H9 (cell line): Measurements from ENCODE around the gene MIAT. TPM values are rescaled to one million over a fixed set of nuclear protein-coding genes. Genes with fewer than 3 reads are reported as not detected.

ENCODE experiments used
- DNase-seq: peaks from one replicate; pipeline ENCODE4 v3.0.0-alpha.2; 2017
- H2AFZ ChIP-seq: one replicate; pipeline ENCODE4 v1.6.1; 2013; ENCODE audit warnings: mild to moderate bottlenecking, low read length, control low read depth, moderate library complexity
- H2AK5ac ChIP-seq: 2 replicates; pipeline ENCODE4 v1.6.1; 2013; ENCODE audit warnings: low read length, control low read depth, mixed read lengths; ENCODE audit not compliant: insufficient read length
- H2BK120ac ChIP-seq: one replicate; pipeline ENCODE4 v1.6.1; 2013; ENCODE audit warnings: low read depth, mild to moderate bottlenecking, low read length, control low read depth, inconsistent platforms; ENCODE audit not compliant: poor library complexity, severe bottlenecking
- H2BK12ac ChIP-seq: 2 replicates; pipeline ENCODE4 v1.6.1; 2013; ENCODE audit warnings: low read length, control low read depth, mixed read lengths, low read depth; ENCODE audit not compliant: insufficient read length
- H2BK15ac ChIP-seq: 2 replicates; pipeline ENCODE4 v1.6.1; 2013; ENCODE audit warnings: low read depth, low read length, control low read depth
- H2BK20ac ChIP-seq: one replicate; pipeline ENCODE4 v1.6.1; 2013; ENCODE audit warnings: low read depth, mild to moderate bottlenecking, low read length, control low read depth, inconsistent platforms; ENCODE audit not compliant: poor library complexity, severe bottlenecking
- H2BK5ac ChIP-seq: 2 replicates; pipeline ENCODE4 v1.6.1; 2013; ENCODE audit warnings: low read length, control low read depth, mixed read lengths; ENCODE audit not compliant: insufficient read length
- H3K14ac ChIP-seq: 2 replicates; pipeline ENCODE4 v1.6.1; 2013; ENCODE audit warnings: low read length, control low read depth; ENCODE audit not compliant: insufficient read depth
- H3K18ac ChIP-seq: 2 replicates; pipeline ENCODE4 v1.6.1; 2013; ENCODE audit warnings: low read depth, mild to moderate bottlenecking, mixed read lengths, low read length, control low read depth; ENCODE audit not compliant: insufficient read length
- H3K23ac ChIP-seq: 2 replicates; pipeline ENCODE4 v1.6.1; 2013; ENCODE audit warnings: low read length, control low read depth, mixed read lengths, low read depth; ENCODE audit not compliant: insufficient read length
- H3K23me2 ChIP-seq: 2 replicates; pipeline ENCODE4 v1.6.1; 2013; ENCODE audit warnings: low read depth, mild to moderate bottlenecking, mixed read lengths, low read length, control low read depth; ENCODE audit not compliant: insufficient read length, poor library complexity, severe bottlenecking
- H3K27ac ChIP-seq: 2 replicates; pipeline ENCODE4 v1.5.1; 2013; ENCODE audit warnings: low read length, control low read depth, mixed read lengths, low read depth; ENCODE audit not compliant: insufficient read length
- H3K27me3 ChIP-seq: 2 replicates; pipeline ENCODE4 v1.6.1; 2013; ENCODE audit warnings: low read length, control low read depth, inconsistent platforms; ENCODE audit not compliant: insufficient read depth
- H3K4ac ChIP-seq: 2 replicates; pipeline ENCODE4 v1.6.1; 2013; ENCODE audit warnings: low read depth, mild to moderate bottlenecking, control low read depth, inconsistent platforms, low read length, moderate library complexity
- H3K4me1 ChIP-seq: 2 replicates; pipeline ENCODE4 v1.6.1; 2013; ENCODE audit warnings: low read length, control low read depth, inconsistent platforms; ENCODE audit not compliant: insufficient read depth
- H3K4me2 ChIP-seq: 2 replicates; pipeline ENCODE4 v1.6.1; 2013; ENCODE audit warnings: low read length, control low read depth, mixed read lengths; ENCODE audit not compliant: insufficient read length, insufficient read depth
- H3K56ac ChIP-seq: 2 replicates; pipeline ENCODE4 v1.6.1; 2013; ENCODE audit warnings: low read depth, mild to moderate bottlenecking, mixed read lengths, low read length, control low read depth; ENCODE audit not compliant: insufficient read length
- H3K79me1 ChIP-seq: 2 replicates; pipeline ENCODE4 v1.6.1; 2013; ENCODE audit warnings: low read depth, mild to moderate bottlenecking, moderate library complexity, low read length, control low read depth, inconsistent platforms; ENCODE audit not compliant: insufficient read depth, poor library complexity, severe bottlenecking
- H3K79me2 ChIP-seq: 2 replicates; pipeline ENCODE4 v1.6.1; 2013; ENCODE audit warnings: low read length, control low read depth, inconsistent platforms; ENCODE audit not compliant: insufficient read depth
- H3K9ac ChIP-seq: 2 replicates; pipeline ENCODE4 v1.6.1; 2013; ENCODE audit warnings: low read length, control low read depth, mixed read lengths; ENCODE audit not compliant: insufficient read length; ENCODE audit errors: extremely low read depth
- H3K9me3 ChIP-seq: one replicate; pipeline ENCODE4 v1.6.1; 2013; ENCODE audit warnings: low read depth, low read length, inconsistent platforms; ENCODE audit not compliant: control insufficient read depth
- H3T11ph ChIP-seq: one replicate; pipeline ENCODE4 v1.6.1; 2013; ENCODE audit warnings: mild to moderate bottlenecking, low read length, control low read depth, inconsistent platforms
- H4K20me1 ChIP-seq: one replicate; pipeline ENCODE4 v1.6.1; 2013; ENCODE audit not compliant: control insufficient read depth, insufficient read length, insufficient read depth
- H4K5ac ChIP-seq: 2 replicates; pipeline ENCODE4 v1.6.1; 2013; ENCODE audit warnings: low read depth, mild to moderate bottlenecking, mixed read lengths, low read length, control low read depth; ENCODE audit not compliant: insufficient read length
- H4K8ac ChIP-seq: replicated peaks from 2 replicates; pipeline ENCODE4 v1.6.1; 2013; ENCODE audit warnings: low read length, control low read depth, mixed read lengths, low read depth; ENCODE audit not compliant: insufficient read length
- H4K91ac ChIP-seq: 2 replicates; pipeline ENCODE4 v1.6.1; 2013; ENCODE audit warnings: low read depth, mild to moderate bottlenecking, moderate library complexity, mixed read lengths, low read length, control low read depth; ENCODE audit not compliant: insufficient read length
- H3K27ac Mint-ChIP-seq, 3 experiments: 2 replicates in 2 of 3; 3 replicates in 1 of 3; pipeline ENCODE4 v1.8.0; 2020 to 2021; ENCODE audit warnings: mixed read lengths in 3 of 3, mild to moderate bottlenecking in 1 of 3, moderate library complexity in 1 of 3
- H3K27me3 Mint-ChIP-seq: 2 replicates; pipeline ENCODE4 v1.8.0; 2021; ENCODE audit warnings: low read depth, mild to moderate bottlenecking, moderate library complexity, mixed read lengths
- H3K36me3 Mint-ChIP-seq, 3 experiments: 2 replicates in 2 of 3; 3 replicates in 1 of 3; pipeline ENCODE4 v1.8.0; 2020 to 2021; ENCODE audit warnings: low read depth in 3 of 3, mixed read lengths in 3 of 3; ENCODE audit not compliant: insufficient read depth in 1 of 3
- H3K4me1 Mint-ChIP-seq, 2 experiments: 2 replicates each; pipeline ENCODE4 v1.8.0; 2020; ENCODE audit warnings: mixed read lengths in 2 of 2
- H3K4me3 Mint-ChIP-seq, 2 experiments: 2 replicates in 1 of 2; 3 replicates in 1 of 2; pipeline ENCODE4 v1.8.0; 2020 to 2021; ENCODE audit warnings: mild to moderate bottlenecking in 2 of 2, mixed read lengths in 2 of 2, moderate library complexity in 1 of 2
- H3K9me3 Mint-ChIP-seq, 2 experiments: 2 replicates in 1 of 2; 3 replicates in 1 of 2; pipeline ENCODE4 v1.8.0; 2020; ENCODE audit warnings: mild to moderate bottlenecking in 2 of 2, mixed read lengths in 2 of 2, moderate library complexity in 1 of 2
- CTCF ChIP-seq: fragments of 200-600 bp; sonication (generic); conservative IDR thresholded peaks from 3 replicates; pipeline ENCODE4 v1.8.0; 2021; ENCODE audit warnings: antibody characterized with exemption, mild to moderate bottlenecking
- total RNA-seq: library from RNA; stranded (reverse); gene quantifications from 2 replicates; pipeline ENCODE4 v1.2.1, GENCODE V29; 2021

Gene MIAT
- total RNA-seq, 1 experiment from 2014 or later: 85.6 TPM

DNA sequence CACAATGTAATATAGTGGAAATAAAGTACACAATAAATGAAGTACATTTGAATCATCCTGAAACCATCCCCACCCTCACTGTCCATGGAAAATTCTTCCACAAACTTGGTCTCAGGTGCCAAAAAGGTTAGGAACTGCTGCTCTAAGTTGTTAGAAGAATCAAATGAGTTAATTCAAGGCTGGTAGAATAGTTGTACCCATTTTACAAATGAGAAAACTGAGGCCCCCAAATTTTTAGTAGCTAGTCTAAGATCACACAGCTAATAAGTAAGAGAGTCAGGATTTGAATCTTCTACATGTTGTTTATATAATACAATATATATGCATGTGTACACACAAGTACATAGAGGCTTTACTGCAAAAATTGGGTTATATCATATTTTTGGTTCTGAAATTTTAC is 43.1 kb downstream of the MIAT start:
- Histone ChIP-seq H2AK5ac (no peak overlapping the region), H3K4me1 (no peaks in the 10 kb centered on the region), H3K14ac (no peak overlapping the region), H3K56ac (no peak overlapping the region), H3K79me1 (no peaks in the 10 kb centered on the region), H3K27ac (no peak overlapping the region), H3K9ac (no peak overlapping the region), H3K23me2 (no peaks in the 10 kb centered on the region), H4K91ac (no peak overlapping the region), H3K18ac (no peak overlapping the region), H3K27me3 (no peaks in the 10 kb centered on the region), H3K23ac (no peak overlapping the region), H3K4me2 (no peak overlapping the region), H4K20me1 (no peaks in the 10 kb centered on the region), H2BK5ac (no peak overlapping the region), H2BK15ac (no peak overlapping the region), H3K4ac (no peak overlapping the region), H3T11ph (no peak overlapping the region), H3K9me3 (no peaks in the 10 kb centered on the region), H3K79me2 (no peaks in the 10 kb centered on the region), H2BK120ac (no peak overlapping the region), H2BK20ac (no peak overlapping the region), H2AFZ (no peak overlapping the region), H2BK12ac (no peak overlapping the region), H4K5ac (no peak overlapping the region), H4K8ac (no peak overlapping the region)
- H3K27me3 Mint-ChIP-seq: no peaks in the 10 kb centered on the region
- H3K9me3 Mint-ChIP-seq: peaks cover 19% of the 10 kb centered on the region in 2 experiments
- no peak overlapping the region for H3K27ac Mint-ChIP-seq
- H3K4me3 Mint-ChIP-seq: no peak overlapping the region
- peaks cover 9 to 16% of the 10 kb centered on the region in 2 experiments for H3K4me1 Mint-ChIP-seq
- peaks cover 22 to 33% (median 26%) of the 10 kb centered on the region in 3 experiments for H3K36me3 Mint-ChIP-seq
- no peak for TF ChIP-seq CTCF
- no peak for DNase-seq
